ENCODE measurements around the gene MRTFB. TPM values are rescaled to one million over a fixed set of nuclear protein-coding genes. Genes with fewer than 3 reads are reported as not detected.

The MRTFB gene
- total RNA-seq, 1 experiment from 2014 or later: 30.0 TPM

DNA sequence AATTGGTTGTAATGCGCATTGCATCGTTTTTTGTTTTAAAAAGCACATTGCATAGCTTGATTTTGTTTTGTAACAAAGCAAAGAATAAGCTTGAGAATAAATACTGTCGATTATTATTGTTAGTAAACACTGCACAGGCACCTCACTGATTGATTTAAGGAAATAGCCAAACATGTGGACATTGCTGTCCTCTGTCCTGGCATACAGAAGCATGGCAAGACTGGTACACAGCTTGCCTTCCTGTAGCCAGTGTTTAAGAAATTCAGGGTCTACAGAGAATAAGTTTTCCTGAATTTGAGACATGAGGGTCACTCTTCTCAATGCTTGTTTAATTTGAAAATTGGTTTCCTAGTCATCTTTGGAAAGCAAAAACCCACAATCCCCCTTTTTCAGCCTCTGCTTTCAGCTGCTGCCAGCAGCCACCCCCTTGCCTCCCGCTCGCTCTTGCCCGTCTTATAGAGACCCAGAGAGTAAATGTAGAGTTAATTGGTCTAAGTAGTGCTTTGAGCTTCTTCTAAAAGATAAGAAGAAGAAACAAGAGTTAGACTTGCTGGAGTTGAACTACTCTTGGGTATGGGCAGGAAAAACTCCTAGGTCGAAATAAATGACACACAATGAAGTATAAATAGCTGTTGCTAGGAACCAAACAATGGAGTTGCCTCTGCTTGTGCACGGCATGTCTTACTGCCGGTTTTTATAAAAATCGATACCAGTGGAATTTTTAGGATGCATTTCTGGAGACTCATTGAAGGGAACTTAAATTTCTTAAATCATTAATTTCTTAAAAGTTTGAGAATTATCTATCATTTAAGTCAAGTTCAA, 116.6 kb downstream of the MRTFB start:
- Mint-ChIP-seq H3K27ac (ENCODE audit: low read depth, unreplicated experiment) (no peak overlapping the region), H3K4me1 (ENCODE audit: insufficient read depth, unreplicated experiment) (no peaks in the 10 kb centered on the region), H3K27me3 (ENCODE audit: insufficient read depth, unreplicated experiment) (no peaks in the 10 kb centered on the region), H3K9me3 (ENCODE audit: unreplicated experiment) (no peaks in the 10 kb centered on the region), H3K36me3 (ENCODE audit: insufficient read depth, unreplicated experiment) (no peaks in the 10 kb centered on the region), H3K4me3 (ENCODE audit: unreplicated experiment) (no peak overlapping the region)
- ChIA-PET CTCF (interaction anchor here (1.0 to 3.0 kb wide), 4 partner anchors 27 to 268 kb away, joined by 3 to 15 read pairs (median 5); partner anchors contain the start of gene ERCC4), POLR2A (interaction anchor here (0.6 kb wide), 1 partner anchor 172 kb away, joined by 5 read pairs; no protein-coding TSS in a partner anchor)
- no peak for DNase-seq (ENCODE audit: unreplicated experiment)
- no TSS peak for BruUV-seq (replicated peaks)
- TF ChIP-seq, protein P1, sequence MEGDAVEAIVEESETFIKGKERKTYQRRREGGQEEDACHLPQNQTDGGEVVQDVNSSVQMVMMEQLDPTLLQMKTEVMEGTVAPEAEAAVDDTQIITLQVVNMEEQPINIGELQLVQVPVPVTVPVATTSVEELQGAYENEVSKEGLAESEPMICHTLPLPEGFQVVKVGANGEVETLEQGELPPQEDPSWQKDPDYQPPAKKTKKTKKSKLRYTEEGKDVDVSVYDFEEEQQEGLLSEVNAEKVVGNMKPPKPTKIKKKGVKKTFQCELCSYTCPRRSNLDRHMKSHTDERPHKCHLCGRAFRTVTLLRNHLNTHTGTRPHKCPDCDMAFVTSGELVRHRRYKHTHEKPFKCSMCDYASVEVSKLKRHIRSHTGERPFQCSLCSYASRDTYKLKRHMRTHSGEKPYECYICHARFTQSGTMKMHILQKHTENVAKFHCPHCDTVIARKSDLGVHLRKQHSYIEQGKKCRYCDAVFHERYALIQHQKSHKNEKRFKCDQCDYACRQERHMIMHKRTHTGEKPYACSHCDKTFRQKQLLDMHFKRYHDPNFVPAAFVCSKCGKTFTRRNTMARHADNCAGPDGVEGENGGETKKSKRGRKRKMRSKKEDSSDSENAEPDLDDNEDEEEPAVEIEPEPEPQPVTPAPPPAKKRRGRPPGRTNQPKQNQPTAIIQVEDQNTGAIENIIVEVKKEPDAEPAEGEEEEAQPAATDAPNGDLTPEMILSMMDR (IDR thresholded peaks at IDR 0.05; ENCODE audit: unreplicated experiment): no peak
- intact Hi-C loops (cut with micrococcal nuclease): no loop called here

DNA sequence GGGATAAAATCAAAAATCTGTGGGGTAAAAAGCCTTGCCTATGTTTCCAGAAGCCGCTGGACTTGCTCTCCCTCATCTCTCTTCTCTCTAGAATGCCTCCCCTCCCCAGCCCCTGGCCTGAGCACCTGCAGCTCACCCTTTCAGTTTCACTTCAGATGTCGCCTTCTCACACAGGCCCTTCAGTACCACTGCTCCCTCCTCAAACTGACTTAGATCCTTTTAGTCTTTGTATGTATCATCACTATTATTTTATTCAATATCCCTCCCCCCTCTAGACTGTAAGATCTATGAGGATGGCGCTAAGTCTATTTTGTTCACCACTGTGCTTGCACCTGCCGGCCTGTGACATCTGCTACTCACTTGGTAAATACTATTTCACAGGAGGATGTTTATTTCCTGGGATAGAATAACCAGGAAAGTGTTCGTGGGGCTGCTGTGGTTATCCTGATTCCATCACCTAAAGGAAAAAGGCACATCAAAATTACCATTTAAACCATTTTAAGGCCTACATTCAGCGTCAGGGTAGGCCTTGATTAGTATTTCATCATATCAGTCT, 122.3 kb downstream of the MRTFB start:
- intact Hi-C loops (cut with micrococcal nuclease): no loop called here
- Mint-ChIP-seq H3K9me3 (ENCODE audit: unreplicated experiment) (no peaks in the 10 kb centered on the region), H3K27me3 (ENCODE audit: insufficient read depth, unreplicated experiment) (no peaks in the 10 kb centered on the region), H3K4me1 (ENCODE audit: insufficient read depth, unreplicated experiment) (no peaks in the 10 kb centered on the region), H3K36me3 (ENCODE audit: insufficient read depth, unreplicated experiment) (peaks cover 6% of the 10 kb centered on the region), H3K4me3 (ENCODE audit: unreplicated experiment) (no peak overlapping the region), H3K27ac (ENCODE audit: low read depth, unreplicated experiment) (no peak overlapping the region)
- DNase-seq (ENCODE audit: unreplicated experiment): no peak
- no TSS peak for BruUV-seq (replicated peaks)
- ChIA-PET POLR2A (no interaction called here), CTCF (no interaction called here)
- TF ChIP-seq, protein P1 (IDR thresholded peaks at IDR 0.05; ENCODE audit: unreplicated experiment): no peak

GRCh38 chr16:14194721-14195120, 123.6 kb downstream of the MRTFB start:
- Mint-ChIP-seq H3K4me3 (ENCODE audit: unreplicated experiment) (no peak overlapping the region), H3K27ac (ENCODE audit: low read depth, unreplicated experiment) (no peak overlapping the region), H3K9me3 (ENCODE audit: unreplicated experiment) (peaks cover 10% of the 10 kb centered on the region), H3K36me3 (ENCODE audit: insufficient read depth, unreplicated experiment) (peaks cover 6% of the 10 kb centered on the region), H3K27me3 (ENCODE audit: insufficient read depth, unreplicated experiment) (no peaks in the 10 kb centered on the region), H3K4me1 (ENCODE audit: insufficient read depth, unreplicated experiment) (peaks cover 11% of the 10 kb centered on the region)
- CTCF ChIA-PET: interaction anchor here (0.7 to 1.4 kb wide), 3 partner anchors 9 to 372 kb away, joined by 3 to 5 read pairs (median 4); no protein-coding TSS in a partner anchor
- POLR2A ChIA-PET: no interaction called here
- intact Hi-C loops (cut with micrococcal nuclease): no loop called here
- TF ChIP-seq, protein P1 (IDR thresholded peaks at IDR 0.05; ENCODE audit: unreplicated experiment): no peak
- BruUV-seq (replicated peaks): no TSS peak
- no peak for DNase-seq (ENCODE audit: unreplicated experiment)

DNA sequence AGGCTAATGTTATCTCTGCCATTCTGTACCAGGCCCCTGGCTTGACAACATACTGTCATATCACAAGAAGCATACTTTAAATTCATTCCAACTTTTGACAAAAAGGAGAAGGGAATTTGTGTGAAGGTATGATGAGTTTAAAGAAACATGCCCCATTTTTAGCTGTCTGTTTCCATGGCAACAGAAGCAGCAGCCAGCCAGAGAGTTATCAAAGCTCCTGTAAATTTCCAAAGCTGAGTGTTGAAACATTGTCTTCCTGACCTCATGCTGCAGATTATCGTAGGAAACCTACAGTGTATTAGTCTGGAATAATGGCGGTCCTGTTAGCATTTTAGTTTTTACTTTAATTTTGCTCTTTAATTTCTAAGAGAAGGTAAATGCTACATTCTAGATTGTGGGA, 124.9 kb downstream of the MRTFB start:
- intact Hi-C loops (cut with micrococcal nuclease): no loop called here
- ChIA-PET POLR2A (interaction anchor here (0.6 to 1.1 kb wide), 2 partner anchors 14 to 323 kb away, joined by 3 to 4 read pairs; no protein-coding TSS in a partner anchor), CTCF (interaction anchor here (1.5 kb wide), 1 partner anchor 11 kb away, joined by 3 read pairs; no protein-coding TSS in a partner anchor)
- no peak overlapping the region for H3K27ac Mint-ChIP-seq (ENCODE audit: low read depth, unreplicated experiment)
- no peaks in the 10 kb centered on the region for H3K27me3 Mint-ChIP-seq (ENCODE audit: insufficient read depth, unreplicated experiment)
- H3K4me1 Mint-ChIP-seq (ENCODE audit: insufficient read depth, unreplicated experiment): peaks cover 12% of the 10 kb centered on the region
- no TSS peak for BruUV-seq (replicated peaks)
- peaks cover 10% of the 10 kb centered on the region for H3K9me3 Mint-ChIP-seq (ENCODE audit: unreplicated experiment)
- peaks cover 13% of the 10 kb centered on the region for H3K36me3 Mint-ChIP-seq (ENCODE audit: insufficient read depth, unreplicated experiment)
- no peak overlapping the region for H3K4me3 Mint-ChIP-seq (ENCODE audit: unreplicated experiment)
- TF ChIP-seq, protein P1 (IDR thresholded peaks at IDR 0.05; ENCODE audit: unreplicated experiment): no peak
- no peak for DNase-seq (ENCODE audit: unreplicated experiment)

Data from MCF 10A (cell line).